Activated CD8-positive, alpha-beta memory T cell treated with anti-CD3 and anti-CD28 coated beads, Interleukin-2, amount 50 U/mL, for 24 hours (primary cell): Measurements from ENCODE around the gene GALNT10.

Source experiments
- DNase-seq: peaks from one replicate; pipeline ENCODE4 v3.0.0-alpha.2; 2020; ENCODE audit errors: extremely low read depth

The GALNT10 gene

GRCh38 chr5:154203798-154204578 is 13.5 kb downstream of the GALNT10 start:
- DNase-seq = no peak

- DNase-seq = no peak
Measured at GRCh38 chr5:154205441-154206117, 15.0 kb downstream of the GALNT10 start.

- no peak for DNase-seq
Measured at GRCh38 chr5:154206311-154206710, 15.8 kb downstream of the GALNT10 start.

- no peak for DNase-seq
Measured at GRCh38 chr5:154207204-154207603, 16.7 kb downstream of the GALNT10 start.

- DNase-seq = no peak
Measured at GRCh38 chr5:154209591-154210081, 19.1 kb downstream of the GALNT10 start.

GRCh38 chr5:154210163-154210562 is 19.6 kb downstream of the GALNT10 start:
- DNase-seq = no peak

GRCh38 chr5:154211641-154212390 is 21.3 kb downstream of the GALNT10 start:
- no peak for DNase-seq

- no peak for DNase-seq
Measured at GRCh38 chr5:154213592-154213991, 23.1 kb downstream of the GALNT10 start.

GRCh38 chr5:154214371-154215106 is 24.0 kb downstream of the GALNT10 start:
- DNase-seq = no peak

GRCh38 chr5:154215571-154216325 is 25.2 kb downstream of the GALNT10 start:
- no peak for DNase-seq

GRCh38 chr5:154217462-154217861 is 26.9 kb downstream of the GALNT10 start:
- no peak for DNase-seq

GRCh38 chr5:154218786-154219185 is 28.3 kb downstream of the GALNT10 start:
- no peak for DNase-seq

- no peak for DNase-seq
Measured at GRCh38 chr5:154220625-154221024, 30.1 kb downstream of the GALNT10 start.

GRCh38 chr5:154221371-154221896 is 30.9 kb downstream of the GALNT10 start:
- DNase-seq = no peak

- no peak for DNase-seq
Measured at GRCh38 chr5:154222414-154222813, 31.9 kb downstream of the GALNT10 start.

GRCh38 chr5:154223320-154223719 is 32.8 kb downstream of the GALNT10 start:
- no peak for DNase-seq

- DNase-seq = no peak
Measured at GRCh38 chr5:154227090-154227489, 36.6 kb downstream of the GALNT10 start.

- no peak for DNase-seq
Measured at GRCh38 chr5:154228696-154229095, 38.2 kb downstream of the GALNT10 start.

GRCh38 chr5:154230526-154230925 is 40.0 kb downstream of the GALNT10 start:
- no peak for DNase-seq

GRCh38 chr5:154234551-154234950 is 44.0 kb downstream of the GALNT10 start:
- DNase-seq = no peak

GRCh38 chr5:154236011-154236410 is 45.5 kb downstream of the GALNT10 start:
- DNase-seq = no peak
